Peyer's patch (tissue), 4 donors: ENCODE measurements around the gene MAP4K3.

Experiments used
- CTCF ChIP-seq, 6 experiments: fragments of 450-650 bp in 4 of 6; fragments of 200-600 bp in 2 of 6; sonication (generic) in 1 of 6; IDR thresholded peaks; one replicate each; pipeline ENCODE4 v1.5.1; 2017 to 2019; ENCODE audit warnings: antibody characterized with exemption in 6 of 6, mild to moderate bottlenecking in 3 of 6, moderate library complexity in 1 of 6
- POLR2A ChIP-seq, 2 donors: fragments of 450-650 bp; IDR thresholded peaks; one replicate each; pipeline ENCODE4 v1.5.1; 2017; ENCODE audit warnings: antibody characterized with exemption in 2 of 2, mild to moderate bottlenecking in 2 of 2, moderate library complexity in 2 of 2

- TF ChIP-seq POLR2A (IDR thresholded peaks at IDR 0.05): no peak
- no peak for TF ChIP-seq CTCF (IDR thresholded peaks at IDR 0.05)
Observed at GRCh38 chr2:39325966-39326365, 111.1 kb downstream of the MAP4K3 start.
